Fibroblast of upper back skin (primary cell): Measurements from ENCODE around the gene UMAD1.
A peak's percentile ranks its signal among the peaks of the same experiment; 100 is the strongest.
"Not testable (repeated sequence)": the region's sequence is repeated elsewhere in the genome, so short reads cannot be mapped to it uniquely, and the experiment has no call there.

Experiments used
- DNase-seq: peaks from one replicate; pipeline ENCODE4 v3.0.0-alpha.2; 2013

The UMAD1 gene

DNA sequence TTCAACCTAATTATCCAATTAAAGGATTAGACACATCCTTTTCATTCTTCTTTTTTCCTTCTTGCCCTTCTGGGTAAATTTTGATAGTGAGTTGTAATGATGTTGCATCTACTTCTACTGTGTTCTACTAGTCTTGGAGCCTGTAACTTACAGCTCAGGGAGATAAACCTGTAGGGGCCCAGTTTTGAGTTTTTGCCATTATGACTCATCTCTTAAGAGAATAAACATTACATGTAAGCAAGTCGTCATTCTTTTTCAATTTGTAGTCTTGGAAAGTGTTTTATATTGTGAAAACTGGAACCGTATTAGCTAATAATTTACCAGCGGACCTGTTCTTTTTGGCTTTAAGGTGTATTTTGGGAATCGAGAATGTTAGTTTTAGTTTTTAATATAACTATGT is 167.6 kb downstream of the UMAD1 start:
- DNase-seq: peak; percentile 25

DNA sequence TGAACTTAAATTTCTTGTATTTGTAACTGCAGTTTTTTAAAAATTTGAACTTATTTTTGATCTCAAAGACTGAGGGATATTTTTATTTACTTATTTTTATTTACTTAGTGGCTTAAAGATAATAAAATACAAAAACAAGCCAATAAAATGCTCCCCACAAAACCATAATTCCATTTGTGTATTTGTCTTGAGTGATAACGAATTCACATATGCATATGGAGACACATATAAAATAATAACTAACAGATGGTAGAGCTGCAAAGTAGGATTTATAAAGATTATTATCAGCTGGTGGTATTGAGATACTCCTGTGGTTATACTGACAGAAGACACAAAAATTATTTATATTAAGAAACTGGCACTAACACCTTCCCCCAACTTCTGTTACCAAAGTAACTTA is 168.1 kb downstream of the UMAD1 start:
- DNase-seq: no peak

DNA sequence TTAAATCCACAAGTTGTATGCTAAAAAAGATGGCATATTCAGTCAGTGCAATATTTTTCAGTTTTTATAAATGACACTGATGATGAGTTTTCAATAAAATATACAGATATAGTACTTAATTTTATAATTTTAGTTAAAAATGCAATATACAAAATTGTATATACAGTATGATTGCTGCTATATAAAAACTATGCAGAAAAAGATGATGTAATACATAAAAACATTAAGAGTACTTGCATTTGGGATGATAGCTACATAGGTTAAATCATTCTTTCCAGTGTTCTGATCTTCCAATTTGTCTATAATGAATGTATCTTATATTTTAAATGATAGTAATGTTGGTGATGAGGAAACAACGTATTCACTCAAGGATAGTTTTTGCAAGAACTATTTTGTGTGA is 169.8 kb downstream of the UMAD1 start:
- DNase-seq: no peak

DNA sequence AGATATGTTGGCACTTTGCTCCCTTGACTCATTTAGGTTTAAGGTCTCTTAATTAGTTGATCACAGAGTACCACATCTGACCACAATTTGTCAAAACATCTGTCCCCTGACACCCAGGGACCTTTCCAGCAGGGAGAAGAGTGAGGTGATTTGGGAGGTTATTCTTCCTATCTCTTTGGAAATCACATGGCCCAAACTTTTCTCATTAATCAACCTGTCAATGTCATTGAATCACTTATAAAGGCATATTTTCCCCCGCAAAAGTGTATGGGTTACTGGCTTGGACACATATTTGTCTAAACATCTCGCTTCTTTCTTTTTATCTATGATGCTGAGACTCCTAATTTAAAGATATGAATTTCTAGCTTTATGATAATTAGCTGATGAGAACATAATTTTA is 170.3 kb downstream of the UMAD1 start:
- DNase-seq: no peak

DNA sequence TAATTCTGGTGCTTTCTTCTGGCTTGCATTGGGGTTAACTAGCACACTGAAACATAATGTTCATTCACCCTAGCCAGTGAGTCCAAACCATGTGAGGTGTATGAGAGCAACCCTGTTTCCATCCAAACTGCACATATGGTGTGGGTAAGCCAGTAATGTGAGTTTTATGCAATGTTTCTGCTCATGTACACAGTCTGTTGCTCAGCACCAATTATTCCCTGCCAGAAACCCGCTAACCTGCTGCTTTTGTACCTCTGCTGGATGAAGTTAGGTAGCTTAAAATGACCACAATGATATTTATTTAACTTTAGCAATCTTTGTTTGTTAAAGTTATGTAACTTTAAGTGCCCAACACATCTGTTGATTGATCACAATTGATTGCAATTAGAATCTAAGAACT is 171.6 kb downstream of the UMAD1 start:
- DNase-seq: no peak

DNA sequence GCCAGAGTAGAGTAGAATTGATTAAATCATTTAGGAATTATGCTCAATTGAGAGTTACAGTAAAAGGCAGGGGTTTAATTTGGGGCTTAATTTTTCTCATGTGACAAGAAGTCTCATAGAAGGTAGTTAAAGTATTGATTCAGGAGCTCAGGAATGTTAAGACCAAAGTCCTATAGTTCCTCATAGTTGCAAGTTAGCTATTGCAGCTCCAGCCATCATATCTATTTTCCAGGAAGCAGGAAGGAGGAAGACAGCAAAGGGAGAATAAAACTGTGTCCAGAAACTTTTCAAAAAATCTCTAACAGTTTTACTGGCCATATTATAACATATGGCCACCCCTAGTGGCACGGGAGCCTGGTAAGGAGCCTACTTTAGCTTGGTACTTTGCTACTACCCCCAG is 174.8 kb downstream of the UMAD1 start:
- no peak for DNase-seq

DNA sequence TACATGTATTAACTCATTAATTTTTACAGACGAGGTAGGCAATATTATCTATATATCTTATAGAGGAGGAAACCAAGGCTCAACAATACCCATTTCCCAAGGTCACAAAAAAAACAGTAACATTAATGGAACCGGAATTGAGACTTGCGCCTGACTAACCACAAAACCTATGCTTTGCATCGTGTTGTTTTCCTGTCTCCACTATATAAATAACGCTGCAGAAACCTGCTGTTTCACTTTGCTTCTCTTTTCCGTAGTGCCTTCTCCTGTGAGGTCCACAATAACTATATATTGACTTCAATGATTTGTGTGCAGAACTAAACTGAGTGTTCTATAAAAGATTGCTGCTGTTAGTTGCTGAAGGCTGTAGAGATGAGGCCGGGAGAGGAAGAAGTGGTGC is 175.5 kb downstream of the UMAD1 start:
- no peak for DNase-seq

DNA sequence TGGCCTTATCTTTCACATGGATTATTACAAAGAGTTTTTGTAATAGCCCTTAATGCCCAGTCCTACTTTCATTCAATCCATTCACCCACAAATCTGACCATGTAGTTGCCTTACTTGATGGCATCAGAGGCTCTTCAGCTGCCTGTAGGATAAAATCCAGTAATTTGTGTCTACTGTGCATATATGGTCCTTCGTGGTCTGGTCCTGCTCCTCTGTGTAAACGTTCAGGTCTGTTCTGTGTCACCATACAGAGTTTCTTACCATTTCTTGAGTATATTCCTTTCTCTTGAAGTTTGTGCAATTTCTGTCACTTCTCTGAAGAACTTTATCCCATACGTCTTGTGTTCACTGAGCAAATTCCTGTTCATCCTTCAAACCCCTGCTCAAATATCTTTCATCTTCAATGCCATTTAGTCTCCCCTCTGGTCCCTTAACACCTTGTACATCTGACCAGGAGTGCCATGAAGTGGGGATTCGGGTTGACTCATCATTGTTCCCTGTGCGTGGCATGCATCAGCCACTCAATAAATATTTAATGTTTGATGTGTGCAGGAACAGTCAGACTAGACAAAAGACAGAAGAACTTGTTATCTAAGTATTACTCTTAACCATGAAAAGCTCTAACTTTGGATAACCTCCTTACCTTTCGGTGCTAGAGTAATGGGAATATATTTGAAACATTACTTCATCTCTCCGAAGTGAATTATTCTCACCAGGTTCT is 176.4 kb downstream of the UMAD1 start:
- DNase-seq: no peak

DNA sequence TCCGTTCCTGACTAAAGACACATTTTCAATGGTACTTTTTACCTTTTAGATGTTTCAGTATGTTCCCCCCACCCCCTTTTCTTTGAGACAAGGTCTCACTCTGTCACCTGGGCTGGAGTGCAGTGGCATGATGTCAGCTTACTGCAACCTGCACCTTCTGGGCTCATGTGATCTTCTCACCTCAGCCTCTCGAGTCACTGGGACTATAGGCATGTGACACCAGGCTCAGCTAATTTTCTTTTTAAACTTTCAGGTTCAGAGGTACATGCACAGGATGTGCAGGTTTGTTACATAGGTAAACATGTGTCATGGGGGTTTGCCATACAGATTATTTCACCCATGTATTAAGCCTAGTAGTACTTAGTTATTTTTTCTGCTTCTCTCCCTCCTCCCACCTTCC is 177.2 kb downstream of the UMAD1 start:
- DNase-seq: no peak

DNA sequence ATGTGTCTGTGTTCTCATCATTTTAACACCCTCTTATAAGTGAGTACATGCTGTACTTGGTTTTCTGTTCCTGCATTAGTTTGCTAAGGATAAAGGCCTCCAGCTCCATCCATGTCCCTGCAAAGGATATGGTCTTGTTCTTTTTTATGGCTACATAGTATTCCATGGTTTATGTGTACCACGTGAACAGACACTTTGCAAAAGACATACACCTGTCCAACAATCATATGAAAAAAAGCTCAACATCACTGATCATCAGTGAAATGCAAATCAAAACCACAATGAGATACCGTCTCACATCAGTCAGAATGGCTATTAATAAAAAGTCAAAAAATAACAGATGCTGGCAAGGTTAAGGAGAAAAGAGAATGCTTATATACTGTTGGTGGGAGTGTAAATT is 177.6 kb downstream of the UMAD1 start:
- not testable (repeated sequence) for DNase-seq

DNA sequence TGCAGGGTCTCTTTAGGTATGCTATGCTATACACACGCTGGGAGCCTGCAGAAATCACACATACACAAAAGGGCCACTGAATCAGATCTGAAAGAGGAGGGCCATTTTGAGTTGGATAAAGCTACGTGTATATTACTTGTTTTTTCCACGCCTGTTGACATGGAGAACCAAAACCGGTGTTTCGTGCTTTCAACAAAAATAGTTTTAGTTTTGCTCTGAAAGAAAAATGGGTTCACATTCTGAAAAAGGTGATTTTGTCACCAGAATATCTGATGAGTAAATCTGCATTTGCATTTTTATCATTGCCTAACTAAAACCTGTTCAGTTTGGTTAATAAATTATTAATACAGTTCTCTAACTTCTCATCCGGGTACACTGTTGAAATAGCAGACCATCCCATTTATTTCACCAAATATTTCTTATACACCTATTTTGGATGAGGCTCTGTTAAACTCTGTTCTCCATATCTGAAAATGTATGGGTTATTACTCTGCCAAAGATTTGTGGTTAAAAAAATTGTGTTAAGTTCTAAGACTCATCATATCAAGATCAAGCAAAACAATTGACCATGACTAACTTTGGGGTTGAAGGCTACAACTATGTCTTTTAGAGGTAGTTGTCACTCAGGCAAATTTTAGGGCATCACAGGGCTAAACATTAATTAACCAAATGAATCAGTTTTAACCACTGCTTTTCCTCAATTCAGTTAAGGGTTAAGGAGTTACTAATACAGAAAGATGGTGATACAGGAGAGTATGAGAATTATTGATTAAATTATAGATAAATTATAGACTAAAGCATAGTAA is 179.1 kb downstream of the UMAD1 start:
- DNase-seq: no peak

DNA sequence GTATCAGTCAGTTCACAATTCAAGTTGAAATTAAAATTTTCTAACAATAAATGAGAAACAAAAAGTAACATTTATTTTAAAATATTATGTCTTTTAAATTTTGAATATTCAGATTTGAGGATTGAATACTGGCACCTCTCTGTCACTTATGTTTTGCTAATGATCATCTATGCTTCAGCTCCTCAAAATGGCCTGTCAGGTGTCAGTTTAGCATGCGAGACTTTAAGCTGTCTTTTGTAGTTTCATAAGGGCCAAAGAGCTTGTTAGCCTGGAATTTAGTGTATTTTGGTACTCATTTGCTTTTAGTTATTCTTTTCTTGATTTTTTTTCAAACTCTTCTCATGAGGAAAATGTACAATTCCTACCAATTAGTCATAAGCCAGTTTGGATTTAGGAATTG is 179.9 kb downstream of the UMAD1 start:
- DNase-seq: no peak

DNA sequence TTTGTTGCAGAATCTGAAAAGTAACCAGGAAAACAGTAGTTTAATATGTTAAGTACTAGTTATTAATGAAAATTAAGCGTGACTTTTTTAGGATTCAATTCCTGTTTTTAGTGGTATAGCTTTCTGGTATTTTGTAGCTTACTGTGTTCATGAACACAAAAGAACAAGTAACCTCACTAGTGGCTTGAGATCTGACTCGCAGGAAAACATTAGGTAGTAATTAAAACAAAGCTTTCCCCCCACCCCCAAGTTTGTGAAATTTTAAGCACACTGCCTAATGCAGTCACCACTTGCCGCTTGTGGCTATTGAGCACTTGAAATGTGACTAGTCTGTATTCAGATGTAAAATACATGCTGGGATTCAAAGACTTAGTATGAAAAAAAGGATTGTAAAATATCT is 180.4 kb downstream of the UMAD1 start:
- DNase-seq: no peak

DNA sequence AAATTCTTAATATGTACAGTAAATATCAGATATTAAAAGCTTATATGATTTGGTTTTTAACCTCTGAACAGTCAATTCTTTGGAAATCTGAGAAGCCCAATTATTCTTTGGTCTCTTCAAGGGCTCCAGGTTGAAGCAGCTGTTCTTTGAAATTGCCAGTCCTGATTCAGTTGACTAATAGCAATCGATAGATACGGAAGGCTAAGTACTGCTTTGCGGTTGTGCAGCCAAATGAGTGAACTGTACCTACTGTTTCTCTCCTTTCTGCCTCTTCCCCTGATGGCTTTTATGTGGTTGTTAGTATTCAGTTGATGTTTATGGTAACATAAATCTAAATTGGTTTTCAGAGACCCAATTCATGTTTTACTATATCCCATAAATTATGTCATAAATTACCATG is 181.0 kb downstream of the UMAD1 start:
- no peak for DNase-seq

DNA sequence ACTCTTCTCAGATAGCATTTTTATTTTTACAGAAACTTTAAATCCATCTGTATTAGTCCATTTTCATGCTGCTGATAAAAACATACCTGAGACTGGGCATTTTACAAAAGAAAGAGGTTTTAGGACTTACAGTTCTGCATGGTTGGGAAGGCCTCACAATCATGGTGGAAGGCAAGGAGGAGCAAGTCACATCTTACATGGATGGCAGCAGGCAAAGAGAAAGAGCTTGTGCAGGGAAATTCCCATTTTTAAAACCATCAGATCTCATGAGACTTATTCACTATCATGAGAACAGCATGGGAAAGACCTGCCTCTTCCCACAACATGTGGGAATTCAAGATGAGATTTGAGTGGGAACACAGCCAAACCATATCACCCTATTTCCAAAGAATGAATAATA is 184.7 kb downstream of the UMAD1 start:
- DNase-seq: not testable (repeated sequence)

DNA sequence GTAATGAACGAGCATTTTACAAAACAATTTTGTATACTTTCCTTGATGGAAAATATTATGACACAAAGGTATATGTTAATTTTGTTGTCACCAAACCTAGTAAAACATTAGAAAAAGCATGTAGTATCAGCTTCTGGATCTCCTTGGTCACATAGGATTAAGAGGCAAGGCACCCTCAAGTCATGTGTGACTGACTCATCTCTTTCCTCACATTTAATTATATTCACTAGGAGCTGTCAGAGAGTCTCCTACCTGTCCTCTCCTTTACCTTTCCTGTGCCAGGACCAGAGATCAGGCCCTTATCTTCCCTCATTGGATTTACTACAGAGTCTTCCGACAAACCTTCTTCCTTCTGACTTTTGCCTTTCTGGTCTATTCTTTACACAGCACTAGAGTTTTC is 189.1 kb downstream of the UMAD1 start:
- DNase-seq: no peak

DNA sequence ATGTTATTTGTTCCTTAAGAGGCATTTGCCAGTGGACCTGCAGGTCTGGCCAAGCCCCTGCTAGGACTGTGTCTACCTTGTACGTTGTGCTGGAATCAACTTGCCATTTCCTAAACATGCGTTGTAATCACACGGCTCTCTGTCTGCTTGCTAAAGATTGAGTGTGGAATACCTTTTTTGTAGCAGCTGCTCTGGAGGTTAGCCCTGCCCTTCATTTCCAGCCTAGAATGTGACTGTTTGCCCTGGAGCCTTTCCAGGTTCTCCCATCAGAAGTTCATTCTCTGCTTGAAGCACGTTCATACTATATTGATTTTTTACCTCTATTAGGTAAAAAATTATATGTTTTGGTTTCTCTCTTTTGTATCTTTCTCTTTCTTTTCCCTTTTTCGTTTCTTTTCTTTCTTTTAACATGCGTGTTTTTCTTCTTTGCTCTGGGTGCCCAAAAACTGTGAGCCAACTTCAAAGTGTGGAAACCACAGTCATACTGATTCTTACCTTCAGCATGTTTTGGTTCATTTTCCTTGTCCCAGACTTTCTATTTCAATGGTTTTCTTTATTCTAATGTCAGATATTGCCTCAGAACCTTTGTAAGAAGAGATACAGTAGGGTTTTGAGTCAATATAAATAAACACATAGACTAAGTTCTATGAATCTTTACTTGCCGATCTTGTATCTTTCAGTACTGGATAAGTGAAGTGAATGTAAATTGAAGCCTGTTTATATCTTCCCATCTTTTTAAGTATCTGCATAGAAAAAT is 189.7 kb downstream of the UMAD1 start:
- no peak for DNase-seq

DNA sequence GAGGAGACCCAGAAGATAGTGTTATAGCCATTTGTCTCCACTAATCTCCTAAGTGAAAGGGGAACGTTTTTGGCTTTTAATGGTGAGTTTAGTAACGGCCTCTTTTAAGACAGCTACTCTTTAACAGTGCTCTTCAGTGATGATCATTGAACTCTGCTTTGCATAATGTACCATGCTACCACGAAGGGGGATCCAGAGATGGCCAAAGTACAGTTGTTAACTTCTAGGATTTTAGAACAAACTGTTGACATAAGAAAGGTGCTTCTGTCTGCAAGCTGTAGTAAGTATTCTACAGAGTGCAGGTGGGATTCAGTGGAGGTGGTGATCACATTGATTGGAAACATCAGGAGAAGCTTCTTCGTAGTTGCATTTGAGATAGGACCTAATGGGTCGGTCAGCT is 192.0 kb downstream of the UMAD1 start:
- DNase-seq: no peak

DNA sequence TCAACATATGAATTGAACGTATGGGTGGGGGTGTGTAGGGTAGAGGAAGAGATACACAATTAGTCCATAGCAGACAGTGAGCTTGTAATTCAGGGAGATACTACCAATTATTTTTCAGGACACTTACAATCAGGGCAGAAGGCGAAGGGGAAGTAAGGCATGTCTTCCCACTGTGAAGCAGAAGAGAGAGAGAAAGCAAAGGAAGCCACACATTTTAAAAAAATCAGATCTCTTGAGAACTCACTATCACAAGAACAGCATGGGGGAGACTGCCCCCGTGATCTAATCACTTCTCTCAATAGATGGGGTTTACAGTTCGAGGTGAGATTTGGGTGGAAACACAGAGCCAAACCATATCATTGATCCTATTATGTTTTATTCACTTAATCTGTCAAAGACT is 194.2 kb downstream of the UMAD1 start:
- DNase-seq: no peak

DNA sequence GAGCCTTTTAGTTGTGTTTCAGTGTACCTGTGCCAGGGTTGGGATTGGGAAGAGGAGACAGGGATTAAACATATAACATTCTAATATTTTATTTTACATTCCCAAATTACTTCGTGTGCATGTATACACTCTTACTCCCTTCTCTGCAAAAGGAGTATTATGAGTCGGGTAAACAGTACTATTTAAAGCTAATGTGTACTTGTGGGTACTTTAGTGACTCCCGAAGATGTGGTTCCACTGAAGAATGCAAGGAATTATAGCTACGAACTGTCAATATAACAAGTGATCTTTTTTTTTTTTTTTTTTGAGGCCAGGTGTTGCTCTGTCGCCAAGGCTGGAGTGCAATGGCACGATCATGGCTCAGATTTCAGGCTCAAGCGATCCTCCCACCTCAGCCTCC is 200.5 kb downstream of the UMAD1 start:
- no peak for DNase-seq

DNA sequence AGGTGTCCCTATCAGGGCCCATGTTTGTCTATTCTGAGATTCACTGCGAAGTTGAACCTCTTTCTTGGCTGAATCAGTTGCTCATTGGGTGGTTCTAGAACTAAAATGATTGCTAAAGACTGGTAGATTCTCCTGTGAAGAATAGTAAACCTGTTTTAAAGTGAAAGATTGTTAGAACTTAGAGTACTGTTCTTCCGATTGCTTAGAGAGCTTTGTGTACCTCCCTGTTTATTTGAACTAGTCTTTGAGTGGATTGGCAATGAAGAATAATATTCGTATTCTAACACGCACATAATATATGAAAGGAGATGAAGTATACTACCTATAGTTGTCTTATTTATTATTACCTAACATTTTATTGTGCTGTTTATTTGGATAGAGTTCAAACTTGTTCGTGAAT is 202.7 kb downstream of the UMAD1 start:
- DNase-seq: no peak

DNA sequence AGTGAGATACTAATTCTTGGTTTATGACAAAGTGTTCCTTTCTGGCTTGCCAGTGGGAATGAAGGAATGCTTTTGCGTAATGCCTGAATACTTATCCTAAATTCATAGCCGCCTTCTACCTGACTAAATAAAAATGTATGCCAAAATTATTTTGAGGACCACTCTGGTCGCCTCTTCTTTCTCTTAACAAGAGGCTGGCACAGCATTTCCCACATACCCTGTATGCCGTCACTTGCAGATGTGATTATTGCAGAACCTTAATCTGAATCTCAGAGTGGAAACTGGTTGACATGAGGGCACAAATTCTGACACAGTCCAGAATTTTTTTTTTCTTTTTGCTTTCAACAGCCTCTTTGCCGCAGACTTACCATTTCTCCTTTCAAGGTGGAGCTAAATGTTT is 203.4 kb downstream of the UMAD1 start:
- no peak for DNase-seq

DNA sequence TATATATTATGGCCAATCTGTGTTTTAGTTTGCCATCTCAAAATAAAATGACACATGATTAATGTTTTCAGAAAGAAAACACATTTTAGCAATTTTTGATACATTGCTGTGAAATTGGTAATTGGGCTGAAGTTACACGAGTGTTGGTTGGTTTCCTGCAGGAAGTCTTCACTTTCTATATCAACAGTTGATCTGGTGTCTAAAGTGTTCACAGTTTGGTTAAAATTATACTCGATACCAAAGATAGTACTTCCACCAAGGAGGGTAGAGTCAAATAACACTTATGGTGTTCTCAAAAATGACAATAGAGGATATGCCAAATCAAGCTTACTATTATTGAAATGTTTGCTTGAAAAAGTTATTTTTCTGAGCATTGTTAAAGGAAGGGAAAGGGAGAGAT is 207.7 kb downstream of the UMAD1 start:
- no peak for DNase-seq

DNA sequence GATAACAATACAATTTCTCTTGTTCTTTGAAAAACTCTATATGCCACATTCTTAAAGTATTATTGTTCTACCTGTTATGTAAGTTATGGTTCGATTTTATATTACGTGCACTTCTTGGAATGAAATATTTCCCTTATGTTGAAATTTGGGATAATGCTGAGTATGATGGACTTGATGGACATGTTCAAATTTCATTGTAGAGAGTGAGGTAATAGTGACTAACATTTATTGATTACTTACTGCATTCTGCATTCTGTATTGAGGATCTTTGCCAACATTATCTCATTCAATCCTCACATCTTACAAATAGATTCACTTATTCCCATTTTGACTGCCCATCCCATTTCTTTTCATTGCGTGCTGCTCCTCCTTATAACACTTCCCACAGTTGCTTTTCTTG is 208.3 kb downstream of the UMAD1 start:
- DNase-seq: no peak
